Esophagus squamous epithelium (tissue), 5 donors: ENCODE measurements around the gene INSYN1. TPM values are rescaled to one million over a fixed set of nuclear protein-coding genes. Genes with fewer than 3 reads are reported as not detected.

Experiments used
- DNase-seq: peaks from one replicate; lab custom pipeline; 2025; lab: John Stamatoyannopoulos, UW
- H3K27ac ChIP-seq, 4 donors: fragments of 200-600 bp; sonication (generic); one replicate each; pipeline ENCODE4 v1.5.1; 2016 to 2019; ENCODE audit warnings: mild to moderate bottlenecking in 1 of 4
- H3K27me3 ChIP-seq, 4 donors: fragments of 200-600 bp; sonication (generic); 1 replicate in 3 of 4; 2 replicates in 1 of 4; pipeline versions ENCODE4 v1.5.1 to v1.6.0; 2017 to 2021; ENCODE audit warnings: antibody characterized with exemption in 1 of 4
- H3K36me3 ChIP-seq, 3 donors: fragments of 200-600 bp; sonication (generic); one replicate each; pipeline ENCODE4 v1.5.1; 2016 to 2019
- H3K4me1 ChIP-seq, 3 donors: fragments of 200-600 bp; sonication (generic); one replicate each; pipeline ENCODE4 v1.5.1; 2017 to 2019
- H3K4me3 ChIP-seq, 4 donors: fragments of 200-600 bp; sonication (generic); 1 replicate in 3 of 4; 2 replicates in 1 of 4; pipeline ENCODE4 v1.5.1; 2016 to 2019; ENCODE audit warnings: mild to moderate bottlenecking in 2 of 4, moderate library complexity in 1 of 4
- H3K9me3 ChIP-seq, 3 donors: fragments of 200-600 bp; sonication (generic); one replicate each; pipeline ENCODE4 v1.5.1; 2016 to 2019
- POLR2A ChIP-seq, 4 donors: fragments of 450-650 bp; IDR thresholded peaks; one replicate each; pipeline ENCODE4 v1.6.1; 2017; ENCODE audit warnings: antibody characterized with exemption in 4 of 4, mild to moderate bottlenecking in 4 of 4, moderate library complexity in 3 of 4
- WGBS, 2 donors: methylation state at CpG; one replicate each; pipeline ENCODE4 v1.1.5; 2018; 5-methylcytosine and 5-hydroxymethylcytosine counted together
- intact Hi-C: fragments of 100-400 bp; cut with DNase I; formaldehyde crosslinking; loops from one replicate; pipeline ENCODE4 v1.15.0; 2022
- total RNA-seq, 4 donors: library from RNA; depleted of rRNA; stranded (reverse); fragments of >200 nt; gene quantifications; one replicate each; pipeline ENCODE4 v1.1.0, GENCODE V29; 2016
- TF ChIP-seq, protein P1 (sequence below), 6 experiments: fragments of 450-650 bp in 4 of 6; fragments of 200-600 bp in 2 of 6; sonication (generic) in 2 of 6; IDR thresholded peaks; one replicate each; pipeline ENCODE4 v1.5.1; 2016 to 2019; ENCODE audit warnings: antibody characterized with exemption in 6 of 6, mild to moderate bottlenecking in 4 of 6, moderate library complexity in 4 of 6
- donor health status: DM: yes; HTN: yes; CAD: no.

INSYN1 gene
- total RNA-seq, 4 donors from 2014 or later: 0.38 to 20.9 (median 9.3) TPM

DNA sequence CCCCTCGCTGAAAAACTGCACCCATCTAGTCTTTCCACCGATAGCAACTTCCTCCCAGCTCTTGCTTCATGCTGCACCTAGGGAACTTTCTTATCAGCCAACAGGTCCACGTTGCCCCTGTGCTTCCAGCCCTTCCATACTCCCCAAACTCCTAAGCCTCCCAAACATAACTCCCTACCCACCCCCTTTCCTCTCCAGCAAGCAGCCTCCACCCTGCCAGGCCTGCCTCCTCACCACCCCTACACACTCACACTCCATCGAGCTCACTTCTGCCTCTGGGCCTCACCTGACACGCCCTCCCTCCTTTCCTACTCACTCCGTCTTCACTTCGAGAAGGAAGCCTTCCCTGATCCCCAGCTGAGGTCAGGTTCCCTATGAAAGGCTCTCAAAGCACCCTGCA, 8.1 kb downstream of the INSYN1 start:
- H3K9me3 ChIP-seq: no peaks in the 10 kb centered on the region
- 58 to 67% methylated on average over 7 of the region's 7 CpGs for WGBS, 2 donors
- TF ChIP-seq, protein P1, sequence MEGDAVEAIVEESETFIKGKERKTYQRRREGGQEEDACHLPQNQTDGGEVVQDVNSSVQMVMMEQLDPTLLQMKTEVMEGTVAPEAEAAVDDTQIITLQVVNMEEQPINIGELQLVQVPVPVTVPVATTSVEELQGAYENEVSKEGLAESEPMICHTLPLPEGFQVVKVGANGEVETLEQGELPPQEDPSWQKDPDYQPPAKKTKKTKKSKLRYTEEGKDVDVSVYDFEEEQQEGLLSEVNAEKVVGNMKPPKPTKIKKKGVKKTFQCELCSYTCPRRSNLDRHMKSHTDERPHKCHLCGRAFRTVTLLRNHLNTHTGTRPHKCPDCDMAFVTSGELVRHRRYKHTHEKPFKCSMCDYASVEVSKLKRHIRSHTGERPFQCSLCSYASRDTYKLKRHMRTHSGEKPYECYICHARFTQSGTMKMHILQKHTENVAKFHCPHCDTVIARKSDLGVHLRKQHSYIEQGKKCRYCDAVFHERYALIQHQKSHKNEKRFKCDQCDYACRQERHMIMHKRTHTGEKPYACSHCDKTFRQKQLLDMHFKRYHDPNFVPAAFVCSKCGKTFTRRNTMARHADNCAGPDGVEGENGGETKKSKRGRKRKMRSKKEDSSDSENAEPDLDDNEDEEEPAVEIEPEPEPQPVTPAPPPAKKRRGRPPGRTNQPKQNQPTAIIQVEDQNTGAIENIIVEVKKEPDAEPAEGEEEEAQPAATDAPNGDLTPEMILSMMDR (IDR thresholded peaks at IDR 0.05): no peak
- TF ChIP-seq POLR2A (IDR thresholded peaks at IDR 0.05): no peak
- H3K4me1 ChIP-seq: peaks cover 0 to 29% (median 4%) of the 10 kb centered on the region in 3 donors
- DNase-seq: no peak
- H3K27me3 ChIP-seq: no peaks in the 10 kb centered on the region
- H3K27ac ChIP-seq: no peak overlapping the region
- intact Hi-C loops: no loop called here
- H3K4me3 ChIP-seq: no peak overlapping the region
- H3K36me3 ChIP-seq: no peaks in the 10 kb centered on the region

DNA sequence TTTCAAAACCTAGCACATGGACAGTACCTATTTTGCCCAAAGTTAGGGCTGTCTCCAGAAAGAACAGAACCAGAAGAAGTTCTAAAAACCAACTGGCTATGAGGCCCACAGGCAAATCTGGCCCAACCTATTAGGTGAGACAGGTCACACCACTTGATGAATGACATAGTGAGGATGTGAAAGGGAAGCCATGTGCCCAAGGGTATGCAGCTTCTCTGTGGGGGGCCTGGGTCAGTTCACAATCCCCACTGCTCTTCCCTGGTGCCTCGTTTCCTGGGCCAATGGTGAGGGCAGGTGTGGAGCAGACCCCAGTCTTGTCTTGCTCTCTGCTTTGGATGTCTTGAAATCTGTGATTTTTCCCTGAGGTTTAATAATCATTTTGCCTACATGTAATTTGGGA, 8.9 kb downstream of the INSYN1 start:
- no peak for DNase-seq
- 50 to 100% methylated on average over 1 of the region's 1 CpG for WGBS, 2 donors
- Histone ChIP-seq H3K27me3 (no peaks in the 10 kb centered on the region), H3K27ac (no peak overlapping the region), H3K4me3 (no peak overlapping the region), H3K36me3 (no peaks in the 10 kb centered on the region), H3K9me3 (no peaks in the 10 kb centered on the region), H3K4me1 (peaks cover 0 to 29% (median 4%) of the 10 kb centered on the region in 3 donors)
- TF ChIP-seq POLR2A (IDR thresholded peaks at IDR 0.05): no peak
- TF ChIP-seq, protein P1 (IDR thresholded peaks at IDR 0.05): no peak
- intact Hi-C loops: no loop called here

DNA sequence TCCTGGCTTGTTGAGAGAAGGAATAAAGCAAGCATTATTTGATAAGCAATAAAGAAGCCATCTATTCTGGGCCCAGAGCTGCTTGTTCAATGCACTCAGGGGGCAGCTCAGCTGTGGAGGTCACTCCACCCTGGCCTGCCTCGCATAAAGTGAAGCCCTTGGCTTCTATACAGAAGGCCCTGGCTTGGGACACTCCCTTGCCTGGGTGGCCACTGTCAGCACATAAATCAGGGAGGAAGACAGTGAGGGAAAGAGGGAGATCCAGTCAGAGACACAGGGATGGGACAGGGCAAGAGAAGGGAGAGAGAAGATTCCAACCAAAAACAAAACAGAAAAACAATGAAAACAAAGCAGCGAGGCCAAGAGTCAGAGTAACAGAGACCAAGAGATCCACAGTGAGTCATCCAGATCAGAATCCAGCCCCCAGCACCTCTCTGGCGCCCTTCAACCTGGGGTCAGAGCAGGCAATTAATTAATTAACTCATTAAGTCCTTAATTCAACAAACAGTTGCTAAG, 11.8 kb downstream of the INSYN1 start:
- peaks cover 0 to 13% (median 0%) of the 10 kb centered on the region in 4 donors for H3K27me3 ChIP-seq
- no peaks in the 10 kb centered on the region for H3K9me3 ChIP-seq
- intact Hi-C loops: no loop called here

DNA sequence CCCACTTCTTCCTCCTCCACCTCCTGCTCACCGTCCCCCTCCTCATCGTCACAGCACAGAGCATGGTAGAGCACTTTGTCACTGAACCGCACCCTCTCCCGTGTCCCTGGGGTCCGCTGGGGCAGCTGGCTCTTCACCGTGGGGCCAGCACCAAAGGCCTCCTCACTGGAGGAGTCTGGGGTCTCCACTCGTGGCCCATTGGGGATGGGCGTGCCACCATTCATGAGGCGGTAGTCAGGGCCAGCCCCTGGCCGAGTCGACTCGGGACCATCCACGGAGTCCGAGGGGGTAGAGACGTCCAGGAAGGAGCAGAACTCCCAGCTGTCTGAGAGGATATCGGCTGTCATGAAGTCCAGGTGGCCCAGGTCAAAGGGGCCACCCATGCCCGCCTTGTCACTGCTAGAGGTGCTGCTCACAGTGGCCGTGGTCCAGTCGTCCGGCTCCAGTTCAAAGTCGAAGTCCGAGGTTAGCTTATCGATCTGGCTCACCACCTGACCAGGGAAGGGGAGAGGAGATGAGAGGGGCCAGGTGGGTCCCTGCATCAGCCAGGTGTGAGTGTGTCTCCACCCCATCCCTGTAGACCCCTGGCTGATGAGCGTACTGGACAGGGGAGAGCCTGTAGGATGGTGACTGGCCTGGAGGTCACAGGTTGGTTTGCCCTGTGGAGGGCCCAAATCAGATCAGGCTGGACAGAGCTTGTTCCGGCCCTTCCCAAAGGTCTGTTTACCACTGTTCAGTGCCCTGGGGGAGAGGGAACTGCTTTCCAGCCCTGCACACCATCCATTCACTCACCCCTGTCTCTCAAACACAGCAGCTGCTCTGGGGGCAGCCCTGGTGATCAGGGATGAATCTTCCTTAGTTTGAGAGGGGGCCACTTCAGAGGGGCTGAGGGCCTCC, 12.8 kb downstream of the INSYN1 start:
- intact Hi-C loops: no loop called here
- Histone ChIP-seq H3K4me3 (no peak overlapping the region), H3K27me3 (peaks cover 0 to 21% (median 0%) of the 10 kb centered on the region in 4 donors), H3K4me1 (peaks cover 0 to 29% (median 4%) of the 10 kb centered on the region in 3 donors), H3K36me3 (no peaks in the 10 kb centered on the region), H3K9me3 (no peaks in the 10 kb centered on the region), H3K27ac (no peak overlapping the region)
- DNase-seq: no peak
- TF ChIP-seq, protein P1 (IDR thresholded peaks at IDR 0.05): no peak
- TF ChIP-seq POLR2A (IDR thresholded peaks at IDR 0.05): no peak
- WGBS, 2 donors: 86 to 93% methylated on average over 9 to 11 of the region's 25 CpGs

More for the DNA sequence above, 11.8 kb downstream of the INSYN1 start:
- Histone ChIP-seq H3K4me3 (no peak overlapping the region), H3K36me3 (no peaks in the 10 kb centered on the region), H3K4me1 (peaks cover 0 to 29% (median 4%) of the 10 kb centered on the region in 3 donors), H3K27ac (no peak overlapping the region)
- DNase-seq: no peak
- TF ChIP-seq POLR2A (IDR thresholded peaks at IDR 0.05): no peak
- TF ChIP-seq, protein P1 (IDR thresholded peaks at IDR 0.05): no peak
- WGBS, 2 donors: 52 to 64% methylated on average over 2 to 3 of the region's 3 CpGs

DNA sequence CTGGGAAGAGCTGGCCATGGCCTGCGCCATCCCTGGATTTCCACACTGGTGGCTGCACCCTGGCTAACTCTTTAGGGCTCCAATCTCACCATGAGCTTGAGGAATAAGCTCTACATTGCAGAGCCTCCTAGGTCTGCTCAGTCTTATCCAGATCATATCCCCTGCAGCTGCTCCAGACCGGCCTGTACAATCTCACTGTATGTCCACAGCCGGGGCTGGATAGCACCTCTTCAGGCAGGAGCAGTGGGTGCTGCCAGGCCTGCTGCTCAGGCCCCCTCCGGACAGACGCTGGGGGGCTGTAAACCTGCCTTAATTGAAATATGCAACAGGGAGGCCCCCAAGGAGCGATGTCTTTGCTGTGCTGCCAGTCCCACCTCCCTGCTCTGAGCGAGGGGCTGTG, 15.6 kb downstream of the INSYN1 start:
- Histone ChIP-seq H3K9me3 (no peaks in the 10 kb centered on the region), H3K4me1 (peaks cover 0 to 23% (median 0%) of the 10 kb centered on the region in 3 donors), H3K4me3 (no peak overlapping the region), H3K36me3 (no peaks in the 10 kb centered on the region), H3K27ac (no peak overlapping the region), H3K27me3 (peaks cover 0 to 44% (median 0%) of the 10 kb centered on the region in 4 donors)
- DNase-seq: no peak
- TF ChIP-seq, protein P1 (IDR thresholded peaks at IDR 0.05): no peak
- no peak for TF ChIP-seq POLR2A (IDR thresholded peaks at IDR 0.05)
- intact Hi-C loops: no loop called here
- WGBS, 2 donors: 100% methylated on average over 1 of the region's 7 CpGs; no CpG with 5 or more reads in 1 of the 2 donors
